ENCODE measurements around the gene RELA. TPM values are rescaled to one million over a fixed set of nuclear protein-coding genes. Genes with fewer than 3 reads are reported as not detected.
A peak's percentile ranks its signal among the peaks of the same experiment; 100 is the strongest.
"Not testable (repeated sequence)": the region's sequence is repeated elsewhere in the genome, so short reads cannot be mapped to it uniquely, and the experiment has no call there.

Gene RELA
- total RNA-seq, 1 experiment from 2014 or later: 38.0 TPM

DNA sequence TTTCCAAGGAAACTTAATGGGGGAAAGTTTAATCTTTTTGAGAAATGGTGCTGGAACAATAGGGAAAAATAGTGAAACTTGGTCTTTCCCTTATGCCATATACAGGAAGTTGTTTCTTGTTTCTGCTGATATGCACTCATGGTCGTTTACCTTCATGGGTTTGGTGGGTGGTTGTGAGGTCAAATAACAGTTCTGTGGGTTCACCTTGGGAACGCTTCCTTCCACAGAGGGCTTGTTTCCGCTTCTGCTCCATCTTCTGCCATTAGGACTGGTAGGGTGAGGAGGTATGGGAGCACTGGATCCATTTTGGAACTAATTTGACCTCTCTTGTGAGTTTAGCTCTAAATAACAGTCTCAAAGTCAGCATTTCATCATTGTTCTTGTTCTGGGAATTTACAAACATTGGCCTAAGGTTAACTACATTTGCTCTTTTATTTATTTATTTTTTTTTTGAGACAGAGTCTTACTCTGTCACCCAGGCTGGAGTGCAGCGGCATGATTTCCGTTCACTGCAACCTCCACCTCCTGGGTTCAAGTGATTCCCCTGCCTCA lies 17.6 kb upstream of the RELA start:
- DNase-seq (ENCODE audit: low spot score): no peak
- in situ Hi-C loops (cut with HindIII; ENCODE audit: low sequenced_read_pairs): no loop called here

DNA sequence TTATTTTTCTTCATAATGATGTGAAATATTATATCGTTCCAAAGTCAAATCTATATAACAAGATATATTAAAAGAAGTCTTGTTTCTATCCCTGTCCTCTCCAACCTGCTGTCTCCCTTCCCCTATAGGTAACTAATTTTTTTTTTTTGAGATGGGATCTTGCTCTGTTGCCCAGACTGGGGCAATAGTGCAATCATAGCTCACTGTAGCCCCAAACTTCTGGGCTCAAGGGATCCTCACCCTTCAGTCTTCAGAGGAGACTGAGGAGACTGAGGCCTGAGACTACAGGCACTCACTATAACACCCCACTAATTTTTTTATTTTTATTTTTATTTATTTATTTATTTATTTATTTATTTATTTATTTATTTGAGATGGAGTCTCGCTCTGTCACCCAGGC lies 10.3 kb upstream of the RELA start:
- in situ Hi-C loops (cut with HindIII; ENCODE audit: low sequenced_read_pairs): no loop called here
- DNase-seq (ENCODE audit: low spot score): no peak

DNA sequence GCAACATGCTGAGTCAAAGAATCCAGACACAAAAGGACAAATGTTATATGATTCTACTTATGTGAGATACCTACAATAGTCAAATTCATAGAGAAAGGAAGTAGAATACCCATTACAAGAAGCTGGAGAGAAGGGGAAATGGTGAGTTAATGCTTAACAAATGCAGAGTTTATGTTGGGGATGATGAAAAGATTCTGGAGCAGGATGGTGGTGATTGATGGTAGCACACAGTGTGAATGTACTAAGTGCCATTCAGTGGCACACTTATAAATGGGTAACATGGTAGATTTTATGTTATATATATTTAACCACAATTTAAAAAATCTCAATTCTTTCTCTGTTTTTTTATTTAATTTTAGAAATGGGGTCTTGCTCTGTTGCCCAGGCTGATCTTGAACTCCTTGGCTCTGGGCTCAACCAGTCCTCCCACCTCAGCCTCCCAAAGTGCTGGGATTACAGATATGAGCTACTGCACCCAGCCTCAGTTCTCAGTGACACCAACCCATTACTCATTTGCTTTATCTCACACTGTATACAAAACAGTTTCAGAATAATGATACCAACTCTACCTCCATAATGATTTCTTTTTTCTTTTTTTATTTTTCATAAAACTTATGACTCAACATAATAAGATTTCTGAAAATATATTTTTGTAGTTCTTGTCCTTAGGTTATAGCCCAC lies 9.6 kb upstream of the RELA start:
- DNase-seq (ENCODE audit: low spot score): no peak
- in situ Hi-C loops (cut with HindIII; ENCODE audit: low sequenced_read_pairs): no loop called here

DNA sequence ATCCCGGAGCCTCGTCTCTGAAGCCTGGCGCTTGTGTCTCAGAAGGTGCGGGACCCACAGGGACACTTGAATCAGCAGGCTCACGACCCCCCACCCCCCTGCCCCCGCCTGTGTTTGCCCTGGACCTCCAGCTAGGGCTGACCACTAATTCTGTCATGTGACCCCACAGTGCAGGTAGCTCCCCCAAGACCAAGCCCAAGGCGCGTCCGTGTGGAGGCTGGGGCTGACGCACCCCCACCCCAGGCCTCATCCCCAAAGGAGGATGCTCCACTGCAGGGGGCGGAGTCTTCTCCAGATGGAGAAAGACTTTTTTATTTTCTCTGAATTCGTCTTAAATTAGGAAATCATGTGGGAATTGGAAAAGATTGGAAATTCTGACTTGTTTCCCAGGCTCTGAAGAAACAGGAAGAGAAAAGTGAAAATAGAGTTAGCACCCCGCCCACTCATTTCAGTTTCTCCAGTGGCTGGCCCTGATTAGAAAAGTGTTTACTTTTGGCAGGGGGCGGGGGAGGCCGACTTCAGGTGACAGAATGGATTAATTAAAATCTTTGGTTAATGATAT lies 1.0 kb upstream of the RELA start:
- DNase-seq (ENCODE audit: low spot score): peak; percentile 57

DNA sequence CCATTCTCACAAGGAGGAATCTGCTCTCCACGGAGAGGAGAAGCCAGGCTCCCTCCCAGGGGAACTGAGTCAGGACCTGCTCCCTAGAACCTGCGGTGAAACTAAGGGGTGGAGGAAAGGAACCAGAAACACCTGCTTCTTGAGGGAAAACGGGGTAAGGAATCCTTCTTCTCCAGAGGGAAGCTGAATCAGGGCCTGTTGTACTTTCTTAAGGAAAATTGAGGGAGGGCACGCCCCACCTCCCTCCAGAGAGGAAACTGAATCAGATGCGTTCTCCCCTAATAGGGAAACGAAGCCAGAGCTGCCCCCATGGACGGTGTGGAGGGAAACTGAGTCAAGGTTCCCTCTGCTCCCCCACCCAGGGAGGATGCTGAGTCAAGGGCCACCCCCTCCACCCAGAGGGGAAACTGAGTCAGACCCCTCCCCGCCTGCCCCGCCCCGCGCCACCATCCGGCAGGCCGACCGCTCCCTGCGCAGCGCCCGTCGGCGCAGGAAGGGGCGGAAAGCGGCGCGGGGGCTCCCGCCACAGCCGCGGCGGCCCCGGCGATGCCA lies 393 bp downstream of the RELA start:
- in situ Hi-C loops (cut with HindIII; ENCODE audit: low sequenced_read_pairs): no loop called here
- DNase-seq (ENCODE audit: low spot score): no peak

More for the DNA sequence above, 1.0 kb upstream of the RELA start:
- in situ Hi-C loops (cut with HindIII; ENCODE audit: low sequenced_read_pairs): no loop called here

DNA sequence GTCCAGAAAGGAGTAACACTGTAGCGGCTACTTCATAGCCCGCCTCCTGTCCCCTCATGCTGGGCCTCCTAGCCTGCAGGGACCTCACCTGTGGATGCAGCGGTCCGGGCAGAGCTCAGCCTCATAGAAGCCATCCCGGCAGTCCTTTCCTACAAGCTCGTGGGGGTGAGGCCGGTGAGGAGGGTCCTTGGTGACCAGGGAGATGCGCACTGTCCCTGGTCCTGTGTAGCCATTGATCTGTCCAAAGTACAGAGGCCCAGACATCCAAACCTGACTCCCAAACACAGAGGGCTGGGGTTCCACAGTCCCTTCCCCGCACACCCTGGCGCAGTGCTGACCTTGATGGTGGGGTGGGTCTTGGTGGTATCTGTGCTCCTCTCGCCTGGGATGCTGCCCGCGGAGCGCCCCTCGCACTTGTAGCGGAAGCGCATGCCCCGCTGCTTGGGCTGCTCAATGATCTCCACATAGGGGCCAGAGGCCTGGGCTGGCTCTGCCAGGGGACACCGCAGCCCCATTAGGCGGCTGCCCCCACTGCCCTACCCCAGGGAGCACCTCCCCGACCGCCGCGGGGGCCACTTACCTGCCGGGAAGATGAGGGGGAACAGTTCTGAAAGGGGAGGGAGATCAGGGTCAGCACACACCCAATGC lies 993 bp downstream of the RELA start:
- DNase-seq (ENCODE audit: low spot score): no peak

DNA sequence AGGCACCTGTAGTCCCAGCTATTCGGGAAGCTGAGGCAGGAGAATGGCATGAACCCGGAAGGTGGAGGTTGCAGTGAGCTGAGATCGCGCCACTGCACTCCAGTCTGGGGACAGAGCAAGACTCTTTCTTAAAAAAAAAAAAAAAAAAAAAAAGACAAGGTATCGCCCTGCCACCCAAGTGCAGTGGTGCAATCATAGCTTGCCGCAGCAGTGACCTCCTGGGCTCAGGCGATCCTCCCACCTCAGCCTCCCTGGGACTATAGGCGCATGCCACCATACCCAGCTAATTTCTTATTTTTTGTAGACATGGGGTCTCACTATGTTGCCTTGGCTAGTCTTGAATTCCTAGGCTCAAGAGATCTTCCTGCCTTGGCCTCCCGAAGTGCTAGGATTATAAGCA lies 1.8 kb downstream of the RELA start:
- DNase-seq (ENCODE audit: low spot score); in situ Hi-C loops (cut with HindIII; ENCODE audit: low sequenced_read_pairs): not testable (repeated sequence)

More for the DNA sequence above, 993 bp downstream of the RELA start:
- in situ Hi-C loops (cut with HindIII; ENCODE audit: low sequenced_read_pairs): no loop called here

DNA sequence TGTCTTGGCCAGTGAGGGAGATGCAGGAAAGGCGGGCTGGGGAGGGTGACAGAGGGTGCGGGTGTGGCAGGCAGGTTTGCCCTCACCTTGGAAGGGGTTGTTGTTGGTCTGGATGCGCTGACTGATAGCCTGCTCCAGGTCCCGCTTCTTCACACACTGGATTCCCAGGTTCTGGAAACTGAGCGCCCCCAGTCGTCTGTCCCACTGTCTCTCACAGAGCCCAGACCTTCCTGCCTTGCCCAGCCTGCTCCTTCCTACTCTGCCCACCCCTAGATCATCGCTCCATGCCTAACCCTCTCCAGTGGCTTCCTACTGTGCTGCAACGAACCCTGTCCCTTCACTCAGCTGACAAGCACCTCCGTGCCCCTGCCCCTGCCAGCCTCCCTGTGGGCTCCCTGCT lies 2.7 kb downstream of the RELA start:
- in situ Hi-C loops (cut with HindIII; ENCODE audit: low sequenced_read_pairs): no loop called here
- no peak for DNase-seq (ENCODE audit: low spot score)

DNA sequence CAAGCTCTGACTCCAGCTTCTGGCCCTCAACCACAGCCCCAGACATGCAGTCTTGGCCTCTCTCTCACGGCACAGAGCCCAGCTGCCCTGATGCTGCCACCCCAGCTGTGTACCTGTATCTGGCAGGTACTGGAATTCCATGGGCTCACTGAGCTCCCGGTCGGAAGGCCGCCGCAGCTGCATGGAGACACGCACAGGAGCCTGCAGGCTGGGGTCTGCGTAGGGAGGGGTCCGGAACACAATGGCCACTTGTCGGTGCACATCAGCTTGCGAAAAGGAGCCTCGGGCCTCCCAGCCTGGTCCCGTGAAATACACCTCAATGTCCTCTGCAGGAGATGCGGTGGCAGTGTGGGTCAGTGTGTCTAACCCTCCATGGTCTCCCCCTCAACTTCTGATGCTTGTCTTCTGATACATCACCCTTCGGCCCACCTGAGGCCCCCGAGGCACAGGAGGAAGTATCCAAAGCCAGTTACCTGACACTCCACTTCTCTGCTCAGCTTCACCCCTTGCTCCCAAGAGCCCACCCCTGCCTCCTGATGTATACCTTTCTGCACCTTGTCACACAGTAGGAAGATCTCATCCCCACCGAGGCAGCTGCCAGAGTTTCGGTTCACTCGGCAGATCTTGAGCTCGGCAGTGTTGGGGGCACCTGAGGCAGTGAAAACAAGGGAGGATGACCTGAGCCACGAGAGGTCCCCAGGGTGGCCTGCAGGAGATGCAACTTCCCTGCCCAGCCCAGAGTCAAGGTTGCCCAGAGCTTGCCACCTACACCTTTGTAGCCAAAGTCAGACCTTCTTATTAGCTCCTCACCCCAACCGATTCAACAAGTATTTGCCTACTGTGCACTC lies 4.3 kb downstream of the RELA start:
- no peak for DNase-seq (ENCODE audit: low spot score)
- in situ Hi-C loops (cut with HindIII; ENCODE audit: low sequenced_read_pairs): no loop called here

DNA sequence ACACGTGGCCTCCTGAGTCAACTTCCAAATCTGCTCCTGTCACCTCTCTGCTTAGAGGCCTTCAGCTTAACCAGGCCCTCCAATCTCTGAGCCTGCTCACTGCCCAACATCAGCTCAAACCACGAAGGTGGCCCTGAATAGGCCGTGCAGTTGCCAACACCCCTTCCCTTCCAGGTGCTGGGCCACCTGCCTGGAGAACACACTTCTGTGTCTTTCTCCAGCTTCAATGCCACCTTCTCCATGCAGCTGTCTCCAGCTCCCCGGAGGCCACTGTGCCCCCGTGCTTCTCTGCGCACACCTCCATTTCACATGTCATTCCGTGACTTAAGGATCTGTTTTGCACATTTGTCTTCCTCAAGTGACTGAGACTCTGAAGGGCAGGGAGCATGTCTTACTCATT lies 5.3 kb downstream of the RELA start:
- in situ Hi-C loops (cut with HindIII; ENCODE audit: low sequenced_read_pairs): no loop called here
- no peak for DNase-seq (ENCODE audit: low spot score)

DNA sequence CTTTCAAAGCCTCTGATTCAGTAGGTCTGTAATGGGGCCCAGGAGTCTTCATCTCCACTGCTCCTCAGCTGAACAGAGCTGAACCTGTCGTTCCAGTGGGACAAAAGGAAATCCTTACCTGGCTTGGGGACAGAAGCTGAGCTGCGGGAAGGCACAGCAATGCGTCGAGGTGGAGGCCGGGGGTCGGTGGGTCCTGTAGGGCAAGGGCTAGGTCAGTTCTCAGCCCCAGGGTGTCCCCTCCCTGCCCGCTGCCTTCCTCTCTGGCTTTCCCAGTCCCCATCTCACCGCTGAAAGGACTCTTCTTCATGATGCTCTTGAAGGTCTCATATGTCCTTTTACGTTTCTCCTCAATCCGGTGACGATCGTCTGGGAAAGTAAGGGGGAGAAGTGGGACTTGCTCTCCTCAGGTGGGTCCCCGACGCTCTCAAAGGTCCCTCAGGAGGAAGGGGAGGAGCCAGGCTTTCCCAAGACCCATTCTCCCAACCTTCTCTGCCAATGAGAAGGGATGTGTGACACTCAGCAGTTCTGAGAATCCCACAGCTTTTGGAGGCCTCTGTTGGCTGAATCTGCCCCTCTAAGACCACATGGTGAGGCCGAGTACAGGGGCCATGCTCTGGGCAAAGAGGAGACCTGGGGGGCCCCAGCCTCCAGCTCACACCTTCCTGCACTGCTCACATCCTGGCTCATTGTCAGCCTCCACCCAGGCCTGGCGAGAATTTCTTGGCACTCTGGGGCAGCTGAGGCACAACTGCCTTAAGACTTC lies 7.0 kb downstream of the RELA start:
- in situ Hi-C loops (cut with HindIII; ENCODE audit: low sequenced_read_pairs): no loop called here

DNA sequence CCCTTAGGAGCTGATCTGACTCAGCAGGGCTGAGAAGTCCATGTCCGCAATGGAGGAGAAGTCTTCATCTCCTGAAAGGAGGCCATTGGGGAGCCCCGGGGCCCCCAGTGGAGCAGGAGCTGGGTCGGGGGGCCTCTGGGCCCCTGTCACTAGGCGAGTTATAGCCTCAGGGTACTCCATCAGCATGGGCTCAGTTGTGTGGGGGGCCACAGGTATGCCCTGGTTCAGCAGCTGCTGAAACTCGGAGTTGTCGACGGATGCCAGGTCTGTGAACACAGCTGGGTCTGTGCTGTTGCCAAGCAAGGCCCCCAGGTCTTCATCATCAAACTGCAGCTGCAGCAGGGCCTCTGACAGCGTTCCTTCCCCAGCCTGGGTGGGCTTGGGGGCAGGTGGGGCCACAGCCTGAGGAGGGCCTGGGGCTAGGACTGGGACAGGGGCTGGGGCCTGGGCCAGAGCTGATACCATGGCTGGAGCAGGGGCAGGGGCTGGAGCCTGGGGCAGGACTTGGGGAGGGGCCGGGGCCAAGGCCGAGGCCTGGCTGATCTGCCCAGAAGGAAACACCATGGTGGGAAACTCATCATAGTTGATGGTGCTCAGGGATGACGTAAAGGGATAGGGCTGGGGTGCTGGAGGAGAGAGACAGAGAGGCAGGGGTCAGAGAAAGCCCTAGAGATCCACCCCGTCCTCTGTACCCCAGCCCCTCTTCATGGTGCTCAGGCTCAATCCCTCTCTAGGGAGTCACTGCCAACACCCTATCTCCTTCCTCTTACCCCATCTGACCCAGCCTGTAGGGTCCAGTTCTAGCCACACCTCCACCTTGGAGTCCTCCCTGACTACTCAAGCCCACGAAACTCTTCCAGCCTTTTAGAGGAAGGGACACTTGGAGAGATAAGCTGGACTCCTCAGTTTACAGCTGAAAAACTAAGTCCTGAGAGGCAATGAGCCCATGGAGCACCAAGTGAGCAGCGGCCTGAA lies 8.1 kb downstream of the RELA start:
- no peak for DNase-seq (ENCODE audit: low spot score)

More for the DNA sequence above, 7.0 kb downstream of the RELA start:
- DNase-seq (ENCODE audit: low spot score): no peak

DNA sequence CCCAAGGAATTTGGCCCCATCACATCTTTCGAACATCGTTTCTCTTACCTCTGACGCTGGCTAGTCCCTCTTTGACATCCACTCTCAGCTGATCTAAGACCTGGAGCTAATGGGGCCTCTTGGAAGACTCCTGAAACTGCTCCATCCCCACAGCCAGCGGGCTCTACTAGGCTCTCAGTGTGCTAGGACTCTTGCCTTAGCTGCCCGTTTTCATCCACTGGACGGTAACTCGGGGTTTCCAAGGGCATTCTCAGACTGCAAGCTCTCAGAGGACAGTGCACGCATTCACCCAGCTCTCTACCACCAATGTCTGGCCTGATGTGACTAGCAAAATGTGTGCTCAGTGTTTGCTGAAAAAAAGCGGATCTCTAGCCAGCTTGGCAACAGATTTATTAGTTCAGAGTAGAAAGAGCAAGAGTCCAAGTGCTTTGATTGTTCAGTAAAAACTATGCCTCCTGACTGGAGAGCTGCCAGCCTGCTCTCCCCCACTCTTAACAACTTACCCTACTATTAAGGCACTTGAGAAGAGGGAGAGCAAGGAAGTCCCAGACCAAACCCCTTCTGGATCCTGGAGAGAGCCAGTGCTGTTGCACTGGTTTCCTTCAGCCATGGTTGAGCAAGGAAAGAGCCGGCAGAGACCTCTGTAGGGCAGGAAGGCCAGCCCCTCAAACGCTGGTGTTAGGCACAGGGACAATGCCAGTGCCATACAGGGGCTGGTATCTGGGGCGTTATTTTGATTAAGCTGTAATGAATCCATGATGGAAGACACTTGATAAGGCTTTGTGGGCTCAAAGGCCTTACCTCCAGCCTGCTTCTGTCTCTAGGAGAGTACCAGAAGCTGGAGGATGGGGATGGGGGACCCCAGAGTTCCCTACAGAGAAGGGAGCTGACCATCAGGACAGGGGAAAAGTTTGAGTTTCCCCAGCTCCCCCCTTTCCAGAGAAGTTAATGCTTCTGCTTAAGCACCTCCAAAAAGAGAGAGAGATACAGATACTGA lies 9.2 kb downstream of the RELA start:
- in situ Hi-C loops (cut with HindIII; ENCODE audit: low sequenced_read_pairs): no loop called here
- DNase-seq (ENCODE audit: low spot score): no peak

More for the DNA sequence above, 8.1 kb downstream of the RELA start:
- in situ Hi-C loops (cut with HindIII; ENCODE audit: low sequenced_read_pairs): no loop called here

DNA sequence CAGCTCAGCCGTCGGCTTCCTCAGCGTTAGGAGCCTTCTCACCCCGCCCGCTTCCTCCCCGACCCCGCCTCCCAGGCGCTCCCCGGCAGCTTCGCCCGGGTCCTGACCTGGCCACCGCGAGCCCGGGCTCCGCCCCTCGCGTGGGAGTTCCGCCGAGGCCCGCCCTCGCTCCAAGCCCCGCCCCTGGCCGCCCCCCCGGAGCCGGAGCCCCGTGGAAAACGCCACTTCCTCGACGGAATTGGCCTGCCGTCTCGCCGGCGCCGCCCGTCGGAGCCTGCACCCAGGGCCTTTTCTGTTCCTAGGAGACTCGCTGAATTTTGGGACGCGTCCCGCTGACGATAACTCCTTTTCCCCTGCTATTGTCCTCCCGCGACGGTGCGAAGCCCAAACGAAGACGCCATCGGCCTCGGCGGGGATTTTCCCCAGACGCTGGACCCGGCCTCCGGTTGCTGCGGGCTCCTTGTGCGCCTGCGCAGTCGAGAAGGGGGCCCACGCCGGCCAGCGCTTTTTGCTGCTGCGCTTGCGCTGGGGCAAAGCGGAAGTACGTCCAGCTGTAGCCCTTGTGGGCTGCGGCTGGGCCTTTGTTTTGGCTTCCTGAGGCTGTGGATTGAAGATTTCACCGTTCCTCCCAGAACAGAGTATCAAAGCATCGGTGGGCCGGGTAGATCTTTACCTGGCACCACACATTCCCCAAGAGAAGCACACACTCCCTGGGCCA lies 10.0 kb downstream of the RELA start:
- peak; percentile 75 for DNase-seq (ENCODE audit: low spot score)
- in situ Hi-C loops (cut with HindIII; ENCODE audit: low sequenced_read_pairs): no loop called here

DNA sequence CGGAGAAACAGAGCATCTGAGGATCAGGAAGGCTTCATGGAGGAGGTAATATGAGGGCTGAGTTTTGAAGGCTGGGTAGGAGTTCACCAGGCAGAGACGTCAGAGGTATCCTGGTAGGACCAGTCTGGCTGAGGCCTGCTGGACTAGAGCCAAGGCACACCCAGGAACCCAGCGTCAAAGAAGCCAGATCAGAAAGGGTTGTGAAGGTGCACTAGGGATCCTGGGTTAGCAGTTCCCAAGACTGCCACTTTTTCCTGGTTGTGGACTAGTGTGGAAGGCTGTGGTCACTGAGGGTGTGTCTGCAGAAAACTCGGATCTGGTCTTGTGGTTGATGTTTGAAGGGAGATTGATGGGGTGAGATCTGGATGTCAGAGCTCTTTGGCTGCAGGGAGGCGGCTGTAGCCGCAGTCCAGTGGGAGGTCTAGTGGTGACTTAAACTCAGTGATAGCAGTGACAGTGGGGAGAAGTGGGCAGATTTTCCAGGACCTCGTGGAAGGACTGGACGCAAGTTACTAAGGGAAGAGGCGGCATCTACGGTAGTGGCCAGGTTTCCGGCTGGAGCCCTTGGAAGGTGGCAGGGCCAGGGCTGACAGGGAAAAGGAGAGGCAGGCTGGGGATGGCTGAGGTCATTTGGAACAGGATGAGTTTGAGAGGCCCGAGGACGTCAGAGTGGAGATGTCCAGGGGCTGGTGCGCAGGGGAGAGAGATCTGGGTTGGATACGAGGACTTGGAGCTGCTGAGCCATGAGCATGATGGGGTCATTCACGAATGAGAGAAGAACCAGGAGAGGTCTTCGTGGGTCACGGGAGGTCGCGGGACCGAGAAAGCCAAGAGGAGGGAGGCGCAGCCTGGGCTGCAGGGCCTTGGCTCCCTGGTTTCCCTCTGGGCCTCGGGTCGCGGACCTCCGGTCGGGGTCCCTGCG lies 10.9 kb downstream of the RELA start:
- no peak for DNase-seq (ENCODE audit: low spot score)
- in situ Hi-C loops (cut with HindIII; ENCODE audit: low sequenced_read_pairs): no loop called here
